HFFc6 (cell line): Measurements from ENCODE around the gene NUP210. TPM values are rescaled to one million over a fixed set of nuclear protein-coding genes. Genes with fewer than 3 reads are reported as not detected.

ENCODE experiments used
- DNase-seq: peaks from one replicate; pipeline ENCODE4 v3.0.0-alpha.2; 2018
- H3K27ac Mint-ChIP-seq: 2 replicates; pipeline ENCODE4 v1.8.0; 2020; ENCODE audit warnings: mild to moderate bottlenecking, mixed read lengths
- H3K27me3 Mint-ChIP-seq: 2 replicates; pipeline ENCODE4 v1.8.0; 2021; ENCODE audit warnings: mild to moderate bottlenecking, moderate library complexity, mixed read lengths; ENCODE audit not compliant: insufficient read depth
- H3K36me3 Mint-ChIP-seq: 2 replicates; pipeline ENCODE4 v1.8.0; 2021; ENCODE audit warnings: low read depth, mixed read lengths
- H3K4me1 Mint-ChIP-seq: 2 replicates; pipeline ENCODE4 v1.8.0; 2020; ENCODE audit warnings: low read depth, mixed read lengths
- H3K4me3 Mint-ChIP-seq: 2 replicates; pipeline ENCODE4 v1.8.0; 2020; ENCODE audit warnings: mild to moderate bottlenecking, moderate library complexity, mixed read lengths
- H3K9me3 Mint-ChIP-seq: 2 replicates; pipeline ENCODE4 v1.8.0; 2020; ENCODE audit warnings: mild to moderate bottlenecking, mixed read lengths
- CTCF ChIP-seq: fragments of 200-600 bp; sonication (generic); IDR thresholded peaks from 2 replicates; pipeline ENCODE4 v1.5.0; 2021; ENCODE audit warnings: antibody characterized with exemption, mild to moderate bottlenecking
- total RNA-seq, 6 experiments: library from RNA; stranded (reverse); fragmentation: NEBNext Ultra II Directional; extraction: Animal tissue kit (Norgen Biotek cat#: 25700); gene quantifications; 2 replicates in 1 of 6; 3 replicates in 5 of 6; pipeline ENCODE4 v1.2.3, GENCODE V29; 2021

Gene NUP210
- total RNA-seq, 6 experiments from 2014 or later, result 0.33 to 3.4 (median 3.1) TPM

- TF ChIP-seq CTCF, result no peak
- no peaks in the 10 kb centered on the region for H3K36me3 Mint-ChIP-seq
- no peak overlapping the region for H3K27ac Mint-ChIP-seq
- DNase-seq, result no peak
- no peaks in the 10 kb centered on the region for H3K4me1 Mint-ChIP-seq
- H3K27me3 Mint-ChIP-seq, result peaks cover 47% of the 10 kb centered on the region
- H3K9me3 Mint-ChIP-seq, result no peaks in the 10 kb centered on the region
- no peak overlapping the region for H3K4me3 Mint-ChIP-seq
Measured at GRCh38 chr3:13333236-13333897, 86.8 kb downstream of the NUP210 start.

DNA sequence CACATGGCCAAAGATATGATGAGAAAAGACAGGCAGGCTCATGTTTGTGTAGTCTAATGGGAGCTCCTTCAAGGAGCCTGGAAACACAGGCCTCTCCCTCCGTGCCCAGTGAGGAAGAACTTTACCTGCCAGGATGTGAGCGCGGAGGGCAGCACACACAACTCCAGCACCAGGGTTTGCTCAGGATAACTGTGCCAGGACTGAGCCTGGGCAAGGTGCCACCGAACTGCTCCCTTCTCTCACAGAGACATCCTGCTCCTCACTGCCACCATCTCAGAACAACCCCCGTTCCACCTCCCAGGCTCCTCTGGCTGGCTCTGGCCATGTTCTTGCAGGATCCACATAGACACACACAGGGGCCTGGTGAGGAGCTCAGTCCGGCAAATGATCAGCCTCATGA lies 87.4 kb downstream of the NUP210 start:
- no peaks in the 10 kb centered on the region for H3K9me3 Mint-ChIP-seq
- no peaks in the 10 kb centered on the region for H3K36me3 Mint-ChIP-seq
- H3K4me1 Mint-ChIP-seq, result no peaks in the 10 kb centered on the region
- no peak overlapping the region for H3K4me3 Mint-ChIP-seq
- H3K27ac Mint-ChIP-seq, result no peak overlapping the region
- DNase-seq, result no peak
- peaks cover 48% of the 10 kb centered on the region for H3K27me3 Mint-ChIP-seq
- no peak for TF ChIP-seq CTCF

GRCh38 chr3:13332158-13332557 lies 88.0 kb downstream of the NUP210 start:
- Mint-ChIP-seq H3K4me1 (no peaks in the 10 kb centered on the region), H3K27ac (no peak overlapping the region), H3K9me3 (no peaks in the 10 kb centered on the region), H3K27me3 (peaks cover 50% of the 10 kb centered on the region), H3K4me3 (no peak overlapping the region), H3K36me3 (no peaks in the 10 kb centered on the region)
- DNase-seq, result no peak
- no peak for TF ChIP-seq CTCF

GRCh38 chr3:13329746-13330145 lies 90.4 kb downstream of the NUP210 start:
- Mint-ChIP-seq H3K27ac (no peak overlapping the region), H3K4me1 (no peaks in the 10 kb centered on the region), H3K9me3 (no peaks in the 10 kb centered on the region), H3K27me3 (peaks cover 54% of the 10 kb centered on the region), H3K36me3 (no peaks in the 10 kb centered on the region), H3K4me3 (no peak overlapping the region)
- no peak for DNase-seq
- TF ChIP-seq CTCF, result no peak

GRCh38 chr3:13325892-13326443 lies 94.2 kb downstream of the NUP210 start:
- H3K36me3 Mint-ChIP-seq, result no peaks in the 10 kb centered on the region
- TF ChIP-seq CTCF, result no peak
- peaks cover 51% of the 10 kb centered on the region for H3K27me3 Mint-ChIP-seq
- DNase-seq, result no peak
- H3K4me3 Mint-ChIP-seq, result no peak overlapping the region
- no peaks in the 10 kb centered on the region for H3K9me3 Mint-ChIP-seq
- no peak overlapping the region for H3K27ac Mint-ChIP-seq
- no peaks in the 10 kb centered on the region for H3K4me1 Mint-ChIP-seq
